GM12873 (cell line): ENCODE measurements around the gene TIMD4.

Source experiments
- CTCF ChIP-seq: IDR thresholded peaks from 2 replicates; pipeline ENCODE4 v1.5.1; 2012; ENCODE audit warnings: low read depth, mild to moderate bottlenecking, moderate library complexity, low read length, control low read depth; ENCODE audit not compliant: insufficient read depth; ENCODE audit errors: missing control alignments

TIMD4 gene

GRCh38 chr5:156920042-156920860 is 42.8 kb downstream of the TIMD4 start:
- no peak for TF ChIP-seq CTCF

GRCh38 chr5:156918311-156918845 is 44.6 kb downstream of the TIMD4 start:
- no peak for TF ChIP-seq CTCF

- TF ChIP-seq CTCF: no peak
Measured at GRCh38 chr5:156914371-156914737, 48.7 kb downstream of the TIMD4 start.

GRCh38 chr5:156913719-156914370 is 49.2 kb downstream of the TIMD4 start:
- no peak for TF ChIP-seq CTCF

- no peak for TF ChIP-seq CTCF
Measured at GRCh38 chr5:156913355-156913718, 49.7 kb downstream of the TIMD4 start.

- TF ChIP-seq CTCF: no peak
Measured at GRCh38 chr5:156912869-156913268, 50.2 kb downstream of the TIMD4 start.

GRCh38 chr5:156909180-156909579 is 53.8 kb downstream of the TIMD4 start:
- no peak for TF ChIP-seq CTCF
